Measurements from ENCODE around the gene HRC. TPM values are rescaled to one million over a fixed set of nuclear protein-coding genes. Genes with fewer than 3 reads are reported as not detected.
A peak's percentile ranks its signal among the peaks of the same experiment; 100 is the strongest.

HRC gene, protein sequence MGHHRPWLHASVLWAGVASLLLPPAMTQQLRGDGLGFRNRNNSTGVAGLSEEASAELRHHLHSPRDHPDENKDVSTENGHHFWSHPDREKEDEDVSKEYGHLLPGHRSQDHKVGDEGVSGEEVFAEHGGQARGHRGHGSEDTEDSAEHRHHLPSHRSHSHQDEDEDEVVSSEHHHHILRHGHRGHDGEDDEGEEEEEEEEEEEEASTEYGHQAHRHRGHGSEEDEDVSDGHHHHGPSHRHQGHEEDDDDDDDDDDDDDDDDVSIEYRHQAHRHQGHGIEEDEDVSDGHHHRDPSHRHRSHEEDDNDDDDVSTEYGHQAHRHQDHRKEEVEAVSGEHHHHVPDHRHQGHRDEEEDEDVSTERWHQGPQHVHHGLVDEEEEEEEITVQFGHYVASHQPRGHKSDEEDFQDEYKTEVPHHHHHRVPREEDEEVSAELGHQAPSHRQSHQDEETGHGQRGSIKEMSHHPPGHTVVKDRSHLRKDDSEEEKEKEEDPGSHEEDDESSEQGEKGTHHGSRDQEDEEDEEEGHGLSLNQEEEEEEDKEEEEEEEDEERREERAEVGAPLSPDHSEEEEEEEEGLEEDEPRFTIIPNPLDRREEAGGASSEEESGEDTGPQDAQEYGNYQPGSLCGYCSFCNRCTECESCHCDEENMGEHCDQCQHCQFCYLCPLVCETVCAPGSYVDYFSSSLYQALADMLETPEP
- total RNA-seq (not detected), polyA plus RNA-seq (not detected), total RNA-seq (not detected)

DNA sequence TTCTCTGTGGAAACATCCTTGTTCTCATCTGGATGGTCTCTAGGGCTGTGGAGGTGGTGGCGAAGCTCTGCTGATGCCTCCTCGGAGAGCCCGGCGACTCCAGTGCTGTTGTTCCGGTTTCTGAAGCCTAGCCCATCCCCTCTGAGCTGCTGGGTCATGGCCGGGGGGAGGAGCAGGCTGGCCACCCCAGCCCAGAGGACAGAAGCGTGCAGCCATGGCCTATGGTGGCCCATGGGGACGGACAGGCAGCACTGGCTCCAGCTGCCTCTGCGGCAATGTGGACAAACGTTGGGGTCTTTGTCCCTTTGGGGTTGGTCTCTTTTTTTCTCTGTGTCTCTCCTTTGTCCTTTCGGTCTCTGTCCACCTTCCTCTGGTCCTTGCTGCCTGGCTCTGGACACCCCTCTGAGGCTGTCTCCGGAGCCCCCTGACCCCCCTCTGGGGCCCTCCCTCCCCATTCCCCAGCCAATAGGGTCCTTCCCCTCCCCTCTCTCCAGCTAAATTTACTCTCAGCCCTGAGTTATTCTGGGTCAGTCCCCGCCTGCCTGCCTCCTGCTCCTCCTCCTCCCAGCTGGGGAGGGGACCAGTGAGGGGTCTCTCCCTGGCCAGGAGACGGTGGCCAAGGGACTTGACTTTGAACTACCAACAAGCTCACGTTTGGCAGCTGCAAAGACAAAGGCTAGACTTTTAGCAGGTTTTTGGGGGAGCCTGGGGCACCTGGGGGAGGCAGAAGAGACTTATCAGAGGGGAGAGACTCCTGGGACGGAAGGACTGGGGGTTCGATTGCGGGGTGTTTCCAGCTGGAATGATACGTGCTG lies at the start of gene HRC:
TSS of gene HRC (minus strand) at position 392 of the 815 bp plus-strand sequence. CDS start at position 233, 159 bp downstream.
- Mint-ChIP-seq H3K9me3 (peaks cover 0 to 11% (median 5%) of the 10 kb centered on the region in 11 donors), H3K4me3 (peak within 1 kb of the TSS in 3 of 10 donors; percentile 3 to 38 (median 8)), H3K36me3 (peaks cover 0 to 9% (median 2%) of the 10 kb centered on the region in 5 donors), H3K27ac (no peak within 1 kb of the TSS), H3K4me1 (peaks cover 11 to 26% (median 18%) of the 10 kb centered on the region in 7 donors), H3K27me3 (peaks cover 55 to 75% (median 58%) of the 10 kb centered on the region in 5 donors)
- Histone ChIP-seq H3K9me3 (ENCODE audit: control insufficient read depth in 2 of 3, low read length in 3 of 3) (no peaks in the 10 kb centered on the region), H3K36me3 (ENCODE audit: control insufficient read depth in 2 of 3, insufficient read depth in 3 of 3, low read length in 3 of 3) (no peaks in the 10 kb centered on the region), H3K4me1 (ENCODE audit: control insufficient read depth in 2 of 2, insufficient read depth in 2 of 2, low read length in 2 of 2) (peaks cover 0 to 21% of the 10 kb centered on the region in 2 donors), H3K4me3 (ENCODE audit: low read length) (no peak within 1 kb of the TSS), H3K27ac (ENCODE audit: low read depth, low read length) (no peak within 1 kb of the TSS), H3K27me3 (ENCODE audit: control insufficient read depth in 2 of 2, insufficient read depth in 2 of 2, low read length in 2 of 2) (peaks cover 3 to 28% of the 10 kb centered on the region in 2 donors)
- ATAC-seq, result no peak
- POLR2A ChIA-PET, result no interaction called here
- DNase-seq, result no peak
- intact Hi-C loops (cut with micrococcal nuclease), result no loop called here
- CTCF ChIA-PET, result interaction anchor here (0.9 kb wide), 1 partner anchor 58 kb away, joined by 4 read pairs; no protein-coding TSS in a partner anchor

GRCh38 chr19:49201042-49201441 lies 45.8 kb upstream of the HRC start:
- Mint-ChIP-seq H3K27ac (no peak overlapping the region), H3K4me3 (no peak overlapping the region), H3K9me3 (peaks cover 0 to 2% (median 0%) of the 10 kb centered on the region in 11 donors), H3K36me3 (no peaks in the 10 kb centered on the region), H3K27me3 (peaks cover 0 to 3% (median 0%) of the 10 kb centered on the region in 5 donors), H3K4me1 (peaks cover 0 to 9% (median 0%) of the 10 kb centered on the region in 7 donors)
- Histone ChIP-seq H3K36me3 (ENCODE audit: control insufficient read depth in 2 of 3, insufficient read depth in 3 of 3, low read length in 3 of 3) (no peaks in the 10 kb centered on the region), H3K4me1 (ENCODE audit: control insufficient read depth in 2 of 2, insufficient read depth in 2 of 2, low read length in 2 of 2) (no peaks in the 10 kb centered on the region), H3K9me3 (ENCODE audit: control insufficient read depth in 2 of 3, low read length in 3 of 3) (no peaks in the 10 kb centered on the region), H3K27ac (ENCODE audit: low read depth, low read length) (no peak overlapping the region), H3K4me3 (ENCODE audit: low read length) (no peak overlapping the region), H3K27me3 (ENCODE audit: control insufficient read depth in 2 of 2, insufficient read depth in 2 of 2, low read length in 2 of 2) (no peaks in the 10 kb centered on the region)
- DNase-seq (no peak), ATAC-seq (no peak)
- POLR2A ChIA-PET, result no interaction called here
- CTCF ChIA-PET, result no interaction called here
- intact Hi-C loops (cut with micrococcal nuclease), result no loop called here

DNA sequence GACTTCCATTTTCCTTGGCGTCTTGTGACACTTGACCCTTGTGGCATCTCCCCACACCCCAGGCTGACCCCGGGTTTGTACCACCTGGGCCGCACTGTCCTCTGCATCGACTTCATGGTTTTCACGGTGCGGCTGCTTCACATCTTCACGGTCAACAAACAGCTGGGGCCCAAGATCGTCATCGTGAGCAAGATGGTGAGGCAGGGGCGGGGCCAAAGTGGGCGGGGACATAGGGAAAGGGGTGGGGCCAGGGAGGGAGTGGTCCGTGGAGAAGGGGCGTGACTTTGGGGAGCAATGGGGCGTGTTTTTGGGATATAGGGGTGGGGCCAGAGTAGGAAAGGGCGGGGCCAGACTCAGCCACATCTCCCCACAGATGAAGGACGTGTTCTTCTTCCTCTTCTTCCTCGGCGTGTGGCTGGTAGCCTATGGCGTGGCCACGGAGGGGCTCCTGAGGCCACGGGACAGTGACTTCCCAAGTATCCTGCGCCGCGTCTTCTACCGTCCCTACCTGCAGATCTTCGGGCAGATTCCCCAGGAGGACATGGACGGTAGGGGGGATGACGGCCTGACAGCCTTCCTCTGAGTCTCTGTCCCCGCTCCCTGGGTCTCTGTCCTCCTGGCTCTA lies 45.2 kb upstream of the HRC start:
- Mint-ChIP-seq H3K4me1 (peaks cover 0 to 9% (median 0%) of the 10 kb centered on the region in 7 donors), H3K9me3 (peaks cover 0 to 2% (median 0%) of the 10 kb centered on the region in 11 donors), H3K27me3 (peaks cover 0 to 3% (median 0%) of the 10 kb centered on the region in 5 donors), H3K27ac (no peak overlapping the region), H3K4me3 (no peak overlapping the region), H3K36me3 (no peaks in the 10 kb centered on the region)
- DNase-seq (no peak), ATAC-seq (no peak)
- CTCF ChIA-PET, result interaction anchor here (0.6 to 1.1 kb wide), 2 partner anchors 8 to 128 kb away, joined by 3 to 4 read pairs; partner anchors contain the start of gene KCNA7
- Histone ChIP-seq H3K27ac (ENCODE audit: low read depth, low read length) (no peak overlapping the region), H3K4me1 (ENCODE audit: control insufficient read depth in 2 of 2, insufficient read depth in 2 of 2, low read length in 2 of 2) (no peaks in the 10 kb centered on the region), H3K27me3 (ENCODE audit: control insufficient read depth in 2 of 2, insufficient read depth in 2 of 2, low read length in 2 of 2) (no peaks in the 10 kb centered on the region), H3K9me3 (ENCODE audit: control insufficient read depth in 2 of 3, low read length in 3 of 3) (no peaks in the 10 kb centered on the region), H3K4me3 (ENCODE audit: low read length) (no peak overlapping the region), H3K36me3 (ENCODE audit: control insufficient read depth in 2 of 3, insufficient read depth in 3 of 3, low read length in 3 of 3) (no peaks in the 10 kb centered on the region)
- intact Hi-C loops (cut with micrococcal nuclease), result no loop called here
- POLR2A ChIA-PET, result no interaction called here

DNA sequence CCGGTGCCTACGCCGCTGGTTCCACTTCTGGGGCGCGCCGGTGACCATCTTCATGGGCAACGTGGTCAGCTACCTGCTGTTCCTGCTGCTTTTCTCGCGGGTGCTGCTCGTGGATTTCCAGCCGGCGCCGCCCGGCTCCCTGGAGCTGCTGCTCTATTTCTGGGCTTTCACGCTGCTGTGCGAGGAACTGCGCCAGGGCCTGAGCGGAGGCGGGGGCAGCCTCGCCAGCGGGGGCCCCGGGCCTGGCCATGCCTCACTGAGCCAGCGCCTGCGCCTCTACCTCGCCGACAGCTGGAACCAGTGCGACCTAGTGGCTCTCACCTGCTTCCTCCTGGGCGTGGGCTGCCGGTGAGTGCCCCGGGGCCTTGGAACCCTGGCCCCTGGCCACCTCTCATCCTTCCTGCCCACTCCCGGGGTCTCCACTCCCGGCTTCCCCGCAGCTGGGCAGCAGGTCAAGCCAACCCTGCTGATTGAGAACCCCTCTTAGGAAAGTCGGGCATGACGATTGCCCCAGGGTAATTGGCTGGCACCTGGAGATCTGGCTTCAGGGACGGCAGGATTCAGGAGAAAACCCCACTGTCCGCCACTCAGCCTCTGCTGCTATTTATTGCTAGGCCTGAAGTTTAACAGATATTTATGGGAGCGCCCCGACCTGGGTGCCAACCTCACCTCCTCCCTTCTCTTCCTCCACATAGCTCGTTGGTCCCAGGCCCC lies 41.5 kb upstream of the HRC start:
- Histone ChIP-seq H3K4me3 (ENCODE audit: low read length) (no peak overlapping the region), H3K4me1 (ENCODE audit: control insufficient read depth in 2 of 2, insufficient read depth in 2 of 2, low read length in 2 of 2) (no peaks in the 10 kb centered on the region), H3K27me3 (ENCODE audit: control insufficient read depth in 2 of 2, insufficient read depth in 2 of 2, low read length in 2 of 2) (no peaks in the 10 kb centered on the region), H3K27ac (ENCODE audit: low read depth, low read length) (no peak overlapping the region), H3K9me3 (ENCODE audit: control insufficient read depth in 2 of 3, low read length in 3 of 3) (no peaks in the 10 kb centered on the region), H3K36me3 (ENCODE audit: control insufficient read depth in 2 of 3, insufficient read depth in 3 of 3, low read length in 3 of 3) (no peaks in the 10 kb centered on the region)
- Mint-ChIP-seq H3K4me3 (no peak overlapping the region), H3K27me3 (peaks cover 0 to 12% (median 0%) of the 10 kb centered on the region in 5 donors), H3K27ac (no peak overlapping the region), H3K4me1 (peaks cover 0 to 9% (median 0%) of the 10 kb centered on the region in 7 donors), H3K36me3 (no peaks in the 10 kb centered on the region), H3K9me3 (no peaks in the 10 kb centered on the region)
- CTCF ChIA-PET, result no interaction called here
- POLR2A ChIA-PET, result interaction anchor here (1.1 kb wide), 1 partner anchor 99 kb away, joined by 3 read pairs; no protein-coding TSS in a partner anchor
- DNase-seq (no peak), ATAC-seq (no peak)
- intact Hi-C loops (cut with micrococcal nuclease), result no loop called here

- H3K4me1 ChIP-seq (ENCODE audit: control insufficient read depth in 2 of 2, insufficient read depth in 2 of 2, low read length in 2 of 2), result peaks cover 2 to 4% of the 10 kb centered on the region in 2 donors
- H3K27ac Mint-ChIP-seq, result no peak overlapping the region
- no peak for DNase-seq
- no peaks in the 10 kb centered on the region for H3K36me3 ChIP-seq (ENCODE audit: control insufficient read depth in 2 of 3, insufficient read depth in 3 of 3, low read length in 3 of 3)
- H3K36me3 Mint-ChIP-seq, result no peaks in the 10 kb centered on the region
- H3K4me3 ChIP-seq (ENCODE audit: low read length), result no peak overlapping the region
- no peaks in the 10 kb centered on the region for H3K27me3 ChIP-seq (ENCODE audit: control insufficient read depth in 2 of 2, insufficient read depth in 2 of 2, low read length in 2 of 2)
- H3K27ac ChIP-seq (ENCODE audit: low read depth, low read length), result no peak overlapping the region
- H3K4me1 Mint-ChIP-seq, result peaks cover 2 to 18% (median 9%) of the 10 kb centered on the region in 7 donors
- intact Hi-C loops (cut with micrococcal nuclease), result no loop called here
- ChIA-PET CTCF (interaction anchor here (0.6 to 1.6 kb wide), 2 partner anchors 31 to 98 kb away, joined by 3 read pairs; no protein-coding TSS in a partner anchor), POLR2A (no interaction called here)
- no peaks in the 10 kb centered on the region for H3K9me3 Mint-ChIP-seq
- no peak for ATAC-seq
- no peaks in the 10 kb centered on the region for H3K9me3 ChIP-seq (ENCODE audit: control insufficient read depth in 2 of 3, low read length in 3 of 3)
- H3K4me3 Mint-ChIP-seq, result no peak overlapping the region
- H3K27me3 Mint-ChIP-seq, result peaks cover 0 to 12% (median 0%) of the 10 kb centered on the region in 5 donors
These were observed 39.2 kb upstream of the HRC start for GRCh38 chr19:49194408-49194807.

Data from naive thymus-derived CD4-positive, alpha-beta T cell (primary cell).